Endodermal cell (in vitro differentiated cells): ENCODE results near the gene TMEM198. TPM values are rescaled to one million over a fixed set of nuclear protein-coding genes. Genes with fewer than 3 reads are reported as not detected.

ENCODE experiments used
- DNase-seq: peaks from one replicate; pipeline ENCODE4 v3.0.0-alpha.2; 2017
- H3K27ac ChIP-seq: 2 replicates; pipeline ENCODE4 v1.5.1; 2013; ENCODE audit warnings: mild to moderate bottlenecking, low read depth, low read length, moderate library complexity
- H3K27me3 ChIP-seq: 2 replicates; pipeline ENCODE4 v1.6.1; 2013; ENCODE audit warnings: mild to moderate bottlenecking, low read length, moderate library complexity; ENCODE audit not compliant: insufficient read depth, control insufficient read depth, poor library complexity, severe bottlenecking
- H3K36me3 ChIP-seq: 2 replicates; pipeline ENCODE4 v1.7.0; 2013; ENCODE audit warnings: mild to moderate bottlenecking, low read length, moderate library complexity; ENCODE audit not compliant: control insufficient read depth, insufficient read depth
- H3K4me1 ChIP-seq: one replicate; pipeline ENCODE4 v1.7.0; 2013; ENCODE audit warnings: low read length; ENCODE audit not compliant: control insufficient read depth, insufficient read depth
- H3K4me3 ChIP-seq: 2 replicates; pipeline ENCODE4 v1.5.1; 2013; ENCODE audit warnings: mild to moderate bottlenecking, low read length, moderate library complexity
- H3K9ac ChIP-seq: 2 replicates; pipeline ENCODE4 v1.6.1; 2013; ENCODE audit warnings: mild to moderate bottlenecking, low read length, moderate library complexity; ENCODE audit not compliant: poor library complexity, severe bottlenecking; ENCODE audit errors: extremely low read depth
- H3K9me3 ChIP-seq: 2 replicates; pipeline ENCODE4 v1.6.1; 2013; ENCODE audit warnings: mild to moderate bottlenecking, low read length, moderate library complexity; ENCODE audit not compliant: control insufficient read depth
- H3K27ac Mint-ChIP-seq: 2 replicates; pipeline ENCODE4 v1.8.0; 2020; ENCODE audit warnings: mixed read lengths
- H3K27me3 Mint-ChIP-seq: 2 replicates; pipeline ENCODE4 v1.8.0; 2021; ENCODE audit warnings: mild to moderate bottlenecking, mixed read lengths; ENCODE audit not compliant: insufficient read depth
- H3K36me3 Mint-ChIP-seq: 2 replicates; pipeline ENCODE4 v1.8.0; 2020; ENCODE audit warnings: low read depth, mixed read lengths
- H3K4me1 Mint-ChIP-seq: 2 replicates; pipeline ENCODE4 v1.8.0; 2020; ENCODE audit warnings: mixed read lengths
- H3K4me3 Mint-ChIP-seq: 2 replicates; pipeline ENCODE4 v1.8.0; 2020; ENCODE audit warnings: mild to moderate bottlenecking, moderate library complexity, mixed read lengths
- H3K9me3 Mint-ChIP-seq: 2 replicates; pipeline ENCODE4 v1.8.0; 2020; ENCODE audit warnings: mild to moderate bottlenecking, mixed read lengths
- WGBS, 2 experiments: methylation state at CpG; one replicate each; pipeline versions ENCODE4 v1.1.5 to v1.1.7; 2013; ENCODE audit warnings: missing lambda C conversion rate in 2 of 2, mixed read lengths in 1 of 2; ENCODE audit not compliant: insufficient coverage in 1 of 2, insufficient read length in 1 of 2; 5-methylcytosine and 5-hydroxymethylcytosine counted together
- total RNA-seq, 2 donors: library from RNA; stranded (reverse); fragmentation: NEBNext Ultra II Directional in 1 of 2; extraction: Animal tissue kit (Norgen Biotek cat#: 25700) in 1 of 2; gene quantifications; 2 replicates in 1 of 2; 3 replicates in 1 of 2; pipeline ENCODE4 v1.2.1, GENCODE V29; 2021
- TF ChIP-seq, protein P1 (sequence below): fragments of 200-600 bp; sonication (generic); conservative IDR thresholded peaks from 2 replicates; pipeline ENCODE4 v1.5.0; 2021; ENCODE audit warnings: antibody characterized with exemption, mild to moderate bottlenecking

The TMEM198 gene
- total RNA-seq, 2 donors from 2014 or later, result 2.6 to 3.9 TPM

DNA sequence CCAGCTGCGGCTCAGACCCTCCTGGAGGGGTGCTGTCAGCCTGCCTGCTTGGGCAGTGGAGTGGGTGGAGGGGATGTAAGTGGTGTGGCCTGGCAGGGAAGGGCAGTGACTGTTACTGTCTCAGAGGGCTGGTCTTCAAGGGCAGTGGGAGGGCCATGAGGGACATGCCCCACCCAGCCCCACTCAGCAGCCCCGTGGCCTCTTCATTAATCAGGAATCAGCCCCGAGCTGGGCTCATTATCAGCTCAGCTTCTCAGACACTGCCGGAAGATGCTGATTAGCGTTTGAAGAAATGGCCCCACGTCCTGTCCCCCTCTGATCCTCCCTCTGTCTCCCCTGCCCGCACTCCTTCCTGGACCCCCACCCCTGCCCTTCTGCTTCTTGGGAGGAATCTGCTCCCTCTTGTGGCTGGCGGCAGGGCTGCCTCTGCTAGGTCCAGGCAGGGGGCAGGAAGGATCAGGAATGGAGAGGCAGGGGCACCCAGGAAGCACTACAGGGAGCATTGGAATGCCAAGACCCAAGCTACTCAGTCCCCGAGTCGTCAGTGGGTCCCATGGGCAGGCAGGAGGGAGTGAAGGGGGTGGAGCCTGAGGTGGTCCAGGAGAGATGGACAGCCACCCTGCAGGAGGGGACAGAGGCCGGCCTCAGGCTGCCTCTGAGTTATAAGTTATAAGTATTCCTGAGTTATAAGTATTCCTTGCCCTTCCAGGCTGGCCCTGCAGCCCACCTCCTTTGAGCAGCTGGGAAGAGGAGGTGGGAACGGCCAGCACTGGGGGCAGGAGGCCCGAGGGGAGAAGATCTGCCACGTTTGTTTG is 22.6 kb upstream of the TMEM198 start:
- H3K4me1 Mint-ChIP-seq, result peaks cover 32% of the 10 kb centered on the region
- Histone ChIP-seq H3K27ac (no peak overlapping the region), H3K27me3 (peaks cover 13% of the 10 kb centered on the region), H3K36me3 (no peaks in the 10 kb centered on the region), H3K4me3 (no peak overlapping the region), H3K9me3 (no peaks in the 10 kb centered on the region), H3K9ac (no peak overlapping the region), H3K4me1 (peaks cover 13% of the 10 kb centered on the region)
- peak overlapping the region; percentile 50 for H3K4me3 Mint-ChIP-seq
- no peaks in the 10 kb centered on the region for H3K9me3 Mint-ChIP-seq
- no peaks in the 10 kb centered on the region for H3K36me3 Mint-ChIP-seq
- peak overlapping the region; percentile 59 for H3K27ac Mint-ChIP-seq
- TF ChIP-seq, protein P1, sequence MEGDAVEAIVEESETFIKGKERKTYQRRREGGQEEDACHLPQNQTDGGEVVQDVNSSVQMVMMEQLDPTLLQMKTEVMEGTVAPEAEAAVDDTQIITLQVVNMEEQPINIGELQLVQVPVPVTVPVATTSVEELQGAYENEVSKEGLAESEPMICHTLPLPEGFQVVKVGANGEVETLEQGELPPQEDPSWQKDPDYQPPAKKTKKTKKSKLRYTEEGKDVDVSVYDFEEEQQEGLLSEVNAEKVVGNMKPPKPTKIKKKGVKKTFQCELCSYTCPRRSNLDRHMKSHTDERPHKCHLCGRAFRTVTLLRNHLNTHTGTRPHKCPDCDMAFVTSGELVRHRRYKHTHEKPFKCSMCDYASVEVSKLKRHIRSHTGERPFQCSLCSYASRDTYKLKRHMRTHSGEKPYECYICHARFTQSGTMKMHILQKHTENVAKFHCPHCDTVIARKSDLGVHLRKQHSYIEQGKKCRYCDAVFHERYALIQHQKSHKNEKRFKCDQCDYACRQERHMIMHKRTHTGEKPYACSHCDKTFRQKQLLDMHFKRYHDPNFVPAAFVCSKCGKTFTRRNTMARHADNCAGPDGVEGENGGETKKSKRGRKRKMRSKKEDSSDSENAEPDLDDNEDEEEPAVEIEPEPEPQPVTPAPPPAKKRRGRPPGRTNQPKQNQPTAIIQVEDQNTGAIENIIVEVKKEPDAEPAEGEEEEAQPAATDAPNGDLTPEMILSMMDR, result peak; percentile 88
- peaks cover 36% of the 10 kb centered on the region for H3K27me3 Mint-ChIP-seq
- DNase-seq, result peak; percentile 94
- 9 to 20% methylated on average over 4 to 14 of the region's 14 CpGs for WGBS, 2 experiments

DNA sequence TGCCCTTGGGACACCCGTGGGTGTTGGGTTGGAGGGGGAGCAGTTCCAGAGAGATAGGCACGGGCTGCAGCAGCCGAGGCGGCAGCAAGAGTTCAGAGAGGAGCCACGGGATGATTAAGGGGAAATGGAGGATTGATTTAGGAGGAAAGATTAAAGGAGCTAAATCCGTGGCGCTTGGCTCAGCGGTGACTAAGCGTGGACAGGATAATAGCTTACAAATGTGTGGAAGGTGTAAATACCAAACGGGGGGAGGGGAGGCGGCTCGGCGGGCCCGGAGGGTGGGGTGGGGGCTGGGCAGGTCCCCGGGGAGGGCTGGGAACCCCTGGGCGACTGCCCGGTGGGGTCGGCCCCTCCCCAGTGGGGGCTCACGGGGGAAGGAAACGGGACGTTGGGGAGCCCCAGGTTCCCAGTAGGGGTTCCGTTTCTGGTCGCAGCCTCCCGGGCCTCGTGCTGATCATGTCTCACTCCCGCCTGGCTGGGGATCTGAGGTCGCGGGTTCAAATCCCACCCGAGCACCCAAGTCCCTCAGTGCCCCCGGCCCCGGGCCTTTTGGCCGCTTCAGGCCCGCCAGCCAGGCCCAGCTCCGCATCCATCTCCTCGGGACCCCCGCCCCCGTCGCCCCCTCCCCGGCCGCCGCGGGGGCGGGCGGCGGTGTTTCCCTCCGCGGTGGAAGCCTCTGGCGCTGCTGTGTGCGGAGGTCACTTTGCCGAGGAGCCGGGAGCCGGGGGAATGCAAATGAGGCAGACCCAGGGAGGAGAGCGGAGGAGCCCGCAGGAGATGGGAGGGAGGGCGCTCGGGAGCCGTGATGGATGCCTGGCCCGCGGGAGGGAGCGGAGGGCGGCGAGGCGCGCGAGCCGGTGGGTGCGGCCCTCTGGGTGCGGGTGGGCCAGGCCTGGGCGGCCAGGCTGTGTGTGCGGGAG is 21.5 kb upstream of the TMEM198 start:
- WGBS, 2 experiments, result 11% methylated on average over 31 to 70 of the region's 70 CpGs
- H3K4me3 Mint-ChIP-seq, result peak overlapping the region; percentile 50
- Histone ChIP-seq H3K27ac (no peak overlapping the region), H3K4me1 (peaks cover 23% of the 10 kb centered on the region), H3K9me3 (no peaks in the 10 kb centered on the region), H3K9ac (no peak overlapping the region), H3K27me3 (peaks cover 7% of the 10 kb centered on the region), H3K36me3 (no peaks in the 10 kb centered on the region), H3K4me3 (no peak overlapping the region)
- peak overlapping the region; percentile 59 for H3K27ac Mint-ChIP-seq
- H3K27me3 Mint-ChIP-seq, result peaks cover 35% of the 10 kb centered on the region
- TF ChIP-seq, protein P1, result no peak
- peaks cover 42% of the 10 kb centered on the region for H3K4me1 Mint-ChIP-seq
- no peaks in the 10 kb centered on the region for H3K36me3 Mint-ChIP-seq
- DNase-seq, result peak; percentile 93
- no peaks in the 10 kb centered on the region for H3K9me3 Mint-ChIP-seq

DNA sequence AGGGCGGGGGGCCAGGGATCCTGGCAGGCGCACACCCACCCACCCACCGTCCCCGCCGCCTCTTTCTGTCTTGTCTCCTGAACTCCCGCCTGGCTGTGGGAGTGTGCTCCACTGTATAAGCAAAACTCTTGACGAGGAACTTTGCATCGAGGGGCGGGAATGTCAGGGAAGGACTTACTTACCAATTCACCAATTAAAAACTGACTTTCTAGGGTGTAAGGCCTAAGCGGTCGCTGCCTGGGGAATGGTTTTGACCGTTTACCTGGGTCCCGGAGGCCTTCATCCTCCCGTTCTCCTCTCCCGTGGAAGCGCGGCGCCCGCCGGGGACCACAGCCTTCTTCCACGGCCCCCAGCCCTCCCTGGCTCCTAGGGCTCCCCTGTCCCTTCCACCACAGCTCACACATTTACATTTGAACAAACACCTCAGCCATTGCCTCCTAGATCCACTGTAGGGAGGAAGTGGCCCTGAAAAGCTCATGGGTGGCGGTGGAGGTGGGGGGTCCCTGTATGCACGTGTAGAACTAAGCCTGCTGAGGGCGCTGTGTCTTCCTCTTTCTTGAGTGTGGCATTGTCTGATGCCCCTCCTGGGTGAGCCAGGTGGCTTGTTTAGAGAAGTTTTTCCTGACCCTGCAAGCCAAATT is 20.7 kb upstream of the TMEM198 start:
- WGBS, 2 experiments, result 20 to 38% methylated on average over 2 to 24 of the region's 24 CpGs
- Mint-ChIP-seq H3K4me1 (peaks cover 43% of the 10 kb centered on the region), H3K4me3 (peak overlapping the region; percentile 50), H3K9me3 (no peaks in the 10 kb centered on the region), H3K27ac (no peak overlapping the region), H3K36me3 (no peaks in the 10 kb centered on the region), H3K27me3 (peaks cover 35% of the 10 kb centered on the region)
- H3K27me3 ChIP-seq, result peaks cover 4% of the 10 kb centered on the region
- no peak overlapping the region for H3K27ac ChIP-seq
- H3K4me1 ChIP-seq, result peaks cover 24% of the 10 kb centered on the region
- H3K9me3 ChIP-seq, result no peaks in the 10 kb centered on the region
- DNase-seq, result peak; percentile 83
- TF ChIP-seq, protein P1, result peak; percentile 70
- H3K4me3 ChIP-seq, result no peak overlapping the region
- H3K9ac ChIP-seq, result no peak overlapping the region
- no peaks in the 10 kb centered on the region for H3K36me3 ChIP-seq
